ENCODE results near the gene CCDC78.
"Not testable (repeated sequence)": the region's sequence is repeated elsewhere in the genome, so short reads cannot be mapped to it uniquely, and the experiment has no call there.

CCDC78 gene

GRCh38 chr16:754656-755055 is 28.4 kb upstream of the CCDC78 start:
- Histone ChIP-seq H3K27me3 (ENCODE audit: insufficient read depth, poor library complexity, severe bottlenecking) (no peaks in the 10 kb centered on the region), H3K4me3 (ENCODE audit: severe bottlenecking) (no peak overlapping the region), H3K9me3 (ENCODE audit: severe bottlenecking) (no peaks in the 10 kb centered on the region), H3K4me1 (ENCODE audit: insufficient read depth, poor library complexity, severe bottlenecking) (peaks cover 18% of the 10 kb centered on the region), H3K36me3 (ENCODE audit: low read depth) (no peaks in the 10 kb centered on the region), H3K27ac (ENCODE audit: poor library complexity, severe bottlenecking) (no peak overlapping the region)
- ATAC-seq (ENCODE audit: low read depth) (peak; percentile 15; the same call in 1 of the 3 replicates), DNase-seq (ENCODE audit: low spot score) (no peak)
- no peak for TF ChIP-seq CTCF (IDR thresholded peaks at IDR 0.05; ENCODE audit: poor library complexity, severe bottlenecking)

DNA sequence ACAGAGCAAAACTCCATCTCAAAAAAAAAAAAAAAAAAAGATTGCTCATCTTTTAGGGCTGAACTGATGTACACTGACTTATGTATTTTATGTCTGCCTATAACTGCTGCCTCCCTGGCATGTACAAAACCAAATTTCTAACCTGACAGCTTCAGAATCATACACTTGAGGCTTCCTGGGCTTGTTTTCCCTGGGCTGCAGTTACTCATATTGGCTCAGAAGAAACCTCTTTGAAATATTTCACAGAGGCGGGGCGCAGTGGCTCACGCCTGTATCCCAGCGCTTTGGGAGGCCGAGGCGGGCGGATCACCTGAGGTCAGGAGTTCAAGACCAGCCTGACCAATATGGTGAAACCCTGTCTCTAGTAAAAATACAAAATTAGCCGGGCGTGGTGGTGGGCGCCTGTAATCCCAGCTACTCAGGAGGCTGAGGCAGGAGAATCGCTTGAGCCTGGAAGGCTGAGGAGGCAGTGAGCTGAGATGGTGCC is 27.9 kb upstream of the CCDC78 start:
- H3K27me3 ChIP-seq (ENCODE audit: insufficient read depth, poor library complexity, severe bottlenecking); ATAC-seq (ENCODE audit: low read depth); DNase-seq (ENCODE audit: low spot score); H3K9me3 ChIP-seq (ENCODE audit: severe bottlenecking); H3K27ac ChIP-seq (ENCODE audit: poor library complexity, severe bottlenecking); H3K36me3 ChIP-seq (ENCODE audit: low read depth); H3K4me3 ChIP-seq (ENCODE audit: severe bottlenecking): not testable (repeated sequence)
- peaks cover 16% of the 10 kb centered on the region for H3K4me1 ChIP-seq (ENCODE audit: insufficient read depth, poor library complexity, severe bottlenecking)

- no peak for TF ChIP-seq CTCF (IDR thresholded peaks at IDR 0.05; ENCODE audit: poor library complexity, severe bottlenecking)
- Histone ChIP-seq H3K9me3 (ENCODE audit: severe bottlenecking) (no peaks in the 10 kb centered on the region), H3K36me3 (ENCODE audit: low read depth) (no peaks in the 10 kb centered on the region), H3K27me3 (ENCODE audit: insufficient read depth, poor library complexity, severe bottlenecking) (no peaks in the 10 kb centered on the region), H3K4me1 (ENCODE audit: insufficient read depth, poor library complexity, severe bottlenecking) (peaks cover 10% of the 10 kb centered on the region), H3K4me3 (ENCODE audit: severe bottlenecking) (no peak overlapping the region), H3K27ac (ENCODE audit: poor library complexity, severe bottlenecking) (no peak overlapping the region)
- DNase-seq (ENCODE audit: low spot score) (no peak), ATAC-seq (ENCODE audit: low read depth) (no peak)
Observed at GRCh38 chr16:752007-752312, 25.7 kb upstream of the CCDC78 start.

DNA sequence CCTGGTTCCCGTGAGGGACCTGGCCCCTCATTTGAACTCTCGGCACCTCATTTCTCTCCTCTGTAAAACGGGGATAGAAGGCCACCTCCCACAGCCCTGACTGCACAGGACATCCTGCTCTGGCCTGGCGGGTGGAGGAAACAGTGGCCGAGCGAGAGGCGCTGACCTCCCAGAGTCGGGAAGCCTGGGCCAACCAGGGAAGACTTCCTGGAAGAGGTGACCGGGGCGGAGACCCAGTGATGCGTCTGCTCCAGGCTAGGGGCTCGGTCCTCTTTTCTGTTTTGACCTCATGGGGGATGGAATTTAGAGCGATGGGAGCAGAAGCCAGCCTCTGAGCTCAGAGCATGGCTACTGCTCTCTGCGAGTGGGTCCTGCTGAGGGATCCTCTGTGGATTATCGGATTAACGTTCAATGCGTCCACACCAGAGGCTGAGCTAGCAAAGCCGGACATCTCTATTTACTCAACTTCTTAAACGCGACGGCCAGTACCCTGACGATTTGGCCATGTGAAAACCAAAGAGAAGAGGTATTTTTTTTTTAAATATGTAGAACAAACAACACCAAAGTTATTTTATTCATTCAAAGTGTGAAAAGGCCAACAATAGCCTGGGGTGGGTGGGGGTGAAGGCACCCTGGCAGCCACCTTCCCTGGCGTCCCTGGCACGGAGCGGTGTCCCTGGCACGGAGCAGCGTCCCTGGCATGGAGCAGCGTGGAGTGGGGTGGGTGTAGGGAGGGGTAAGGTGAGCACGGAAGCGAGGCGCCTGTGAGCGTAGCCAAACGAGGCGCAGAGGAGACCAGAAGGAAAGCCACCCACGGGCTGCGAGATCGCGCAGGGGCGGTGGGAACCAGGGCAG is 25.1 kb upstream of the CCDC78 start:
- TF ChIP-seq CTCF (IDR thresholded peaks at IDR 0.05; ENCODE audit: poor library complexity, severe bottlenecking), result no peak

DNA sequence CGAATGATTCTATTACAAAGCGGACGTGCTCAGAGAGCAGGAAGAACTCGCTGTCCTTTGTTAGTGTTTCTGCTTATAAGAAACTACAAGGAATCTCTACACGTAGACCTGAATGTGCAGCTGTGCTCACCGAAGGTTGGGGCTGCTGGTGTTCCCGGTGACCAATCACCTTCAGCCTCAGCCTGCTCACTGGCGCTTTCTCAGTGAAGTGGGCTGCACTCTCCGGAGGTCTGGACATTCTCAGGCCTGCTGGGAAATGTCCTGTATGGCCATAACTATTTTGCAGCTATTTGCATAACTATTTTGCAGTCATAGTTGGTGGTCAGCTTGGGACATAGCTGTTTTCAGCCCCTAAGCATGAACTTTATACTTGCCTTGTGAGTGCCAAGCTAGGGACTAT is 24.2 kb upstream of the CCDC78 start:
- no peaks in the 10 kb centered on the region for H3K36me3 ChIP-seq (ENCODE audit: low read depth)
- no peaks in the 10 kb centered on the region for H3K27me3 ChIP-seq (ENCODE audit: insufficient read depth, poor library complexity, severe bottlenecking)
- no peak overlapping the region for H3K27ac ChIP-seq (ENCODE audit: poor library complexity, severe bottlenecking)

More for the DNA sequence above, 25.1 kb upstream of the CCDC78 start:
- peaks cover 10% of the 10 kb centered on the region for H3K4me1 ChIP-seq (ENCODE audit: insufficient read depth, poor library complexity, severe bottlenecking)
- H3K27ac ChIP-seq (ENCODE audit: poor library complexity, severe bottlenecking), result no peak overlapping the region
- H3K4me3 ChIP-seq (ENCODE audit: severe bottlenecking), result no peak overlapping the region
- no peaks in the 10 kb centered on the region for H3K36me3 ChIP-seq (ENCODE audit: low read depth)
- H3K27me3 ChIP-seq (ENCODE audit: insufficient read depth, poor library complexity, severe bottlenecking), result no peaks in the 10 kb centered on the region
- H3K9me3 ChIP-seq (ENCODE audit: severe bottlenecking), result no peaks in the 10 kb centered on the region
- ATAC-seq (ENCODE audit: low read depth) (no peak), DNase-seq (ENCODE audit: low spot score) (no peak)

More for the DNA sequence above, 24.2 kb upstream of the CCDC78 start:
- Histone ChIP-seq H3K4me3 (ENCODE audit: severe bottlenecking) (no peak overlapping the region), H3K4me1 (ENCODE audit: insufficient read depth, poor library complexity, severe bottlenecking) (peaks cover 10% of the 10 kb centered on the region), H3K9me3 (ENCODE audit: severe bottlenecking) (no peaks in the 10 kb centered on the region)
- TF ChIP-seq CTCF (IDR thresholded peaks at IDR 0.05; ENCODE audit: poor library complexity, severe bottlenecking), result no peak
- ATAC-seq (ENCODE audit: low read depth) (no peak), DNase-seq (ENCODE audit: low spot score) (no peak)

Data from RWPE2 (cell line).